ENCODE data around the gene UBASH3B.
A peak's percentile ranks its signal among the peaks of the same experiment; 100 is the strongest.

UBASH3B gene

GRCh38 chr11:122749005-122749687 is 93.6 kb downstream of the UBASH3B start:
- Histone ChIP-seq H3K4me3 (replicated peaks; ENCODE audit: low read depth, low read length) (no peak overlapping the region), H3K36me3 (ENCODE audit: control insufficient read depth, insufficient read depth, low read length) (no peaks in the 10 kb centered on the region), H3K27me3 (replicated peaks; ENCODE audit: control insufficient read depth, insufficient read depth, low read length) (no peaks in the 10 kb centered on the region)
- TF ChIP-seq, protein P1, sequence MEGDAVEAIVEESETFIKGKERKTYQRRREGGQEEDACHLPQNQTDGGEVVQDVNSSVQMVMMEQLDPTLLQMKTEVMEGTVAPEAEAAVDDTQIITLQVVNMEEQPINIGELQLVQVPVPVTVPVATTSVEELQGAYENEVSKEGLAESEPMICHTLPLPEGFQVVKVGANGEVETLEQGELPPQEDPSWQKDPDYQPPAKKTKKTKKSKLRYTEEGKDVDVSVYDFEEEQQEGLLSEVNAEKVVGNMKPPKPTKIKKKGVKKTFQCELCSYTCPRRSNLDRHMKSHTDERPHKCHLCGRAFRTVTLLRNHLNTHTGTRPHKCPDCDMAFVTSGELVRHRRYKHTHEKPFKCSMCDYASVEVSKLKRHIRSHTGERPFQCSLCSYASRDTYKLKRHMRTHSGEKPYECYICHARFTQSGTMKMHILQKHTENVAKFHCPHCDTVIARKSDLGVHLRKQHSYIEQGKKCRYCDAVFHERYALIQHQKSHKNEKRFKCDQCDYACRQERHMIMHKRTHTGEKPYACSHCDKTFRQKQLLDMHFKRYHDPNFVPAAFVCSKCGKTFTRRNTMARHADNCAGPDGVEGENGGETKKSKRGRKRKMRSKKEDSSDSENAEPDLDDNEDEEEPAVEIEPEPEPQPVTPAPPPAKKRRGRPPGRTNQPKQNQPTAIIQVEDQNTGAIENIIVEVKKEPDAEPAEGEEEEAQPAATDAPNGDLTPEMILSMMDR (IDR thresholded peaks at IDR 0.05; ENCODE audit: insufficient read depth, low read length, poor library complexity, severe bottlenecking) = no peak
- DNase-seq (ENCODE audit: extremely low read depth, insufficient read length) = peak; percentile 45

GRCh38 chr11:122750049-122750448 is 94.5 kb downstream of the UBASH3B start:
- TF ChIP-seq, protein P1 (IDR thresholded peaks at IDR 0.05; ENCODE audit: insufficient read depth, low read length, poor library complexity, severe bottlenecking) = no peak
- no peaks in the 10 kb centered on the region for H3K27me3 ChIP-seq (replicated peaks; ENCODE audit: control insufficient read depth, insufficient read depth, low read length)
- no peaks in the 10 kb centered on the region for H3K36me3 ChIP-seq (ENCODE audit: control insufficient read depth, insufficient read depth, low read length)
- no peak for DNase-seq (ENCODE audit: extremely low read depth, insufficient read length)
- no peak overlapping the region for H3K4me3 ChIP-seq (replicated peaks; ENCODE audit: low read depth, low read length)

DNA sequence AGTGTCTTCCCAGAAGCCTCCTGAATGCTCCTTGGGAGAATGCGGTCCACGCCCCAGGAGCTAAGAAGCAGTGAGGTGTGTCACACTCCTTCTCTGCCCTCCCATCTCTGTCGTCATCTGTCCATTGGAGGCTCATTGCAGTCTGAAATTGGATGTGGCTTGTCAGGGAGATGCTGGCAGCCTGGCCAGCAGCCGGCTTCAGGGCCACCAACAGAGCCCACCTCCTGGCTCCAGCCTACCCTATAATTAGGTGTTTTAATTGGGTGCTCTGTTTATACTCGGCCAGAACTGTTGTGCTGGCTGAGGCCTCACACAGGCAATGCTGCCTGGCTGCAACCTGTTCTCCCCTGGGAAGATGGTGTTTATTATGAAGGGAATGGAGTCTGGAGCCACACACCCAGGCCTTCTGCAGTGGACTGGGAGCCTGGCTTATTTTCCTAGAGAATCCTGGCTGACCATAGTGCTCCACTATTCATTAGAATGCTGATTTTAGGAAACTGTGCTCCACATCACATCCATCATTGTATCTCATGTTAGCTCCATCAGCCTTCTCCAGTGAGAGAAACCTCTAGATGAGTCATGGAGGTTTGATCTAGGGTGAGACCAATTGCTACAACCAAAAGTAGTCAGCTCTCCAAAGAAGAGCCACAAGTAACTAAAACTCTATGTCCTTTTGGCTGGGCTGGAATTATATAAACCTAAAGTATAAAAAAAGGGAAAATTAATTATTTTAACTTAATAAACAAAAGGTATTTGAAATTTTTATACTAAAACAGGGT is 96.0 kb downstream of the UBASH3B start:
- TF ChIP-seq, protein P1 (IDR thresholded peaks at IDR 0.05; ENCODE audit: insufficient read depth, low read length, poor library complexity, severe bottlenecking) = no peak
- H3K27me3 ChIP-seq (replicated peaks; ENCODE audit: control insufficient read depth, insufficient read depth, low read length) = no peaks in the 10 kb centered on the region
- no peak overlapping the region for H3K4me3 ChIP-seq (replicated peaks; ENCODE audit: low read depth, low read length)
- H3K36me3 ChIP-seq (ENCODE audit: control insufficient read depth, insufficient read depth, low read length) = no peaks in the 10 kb centered on the region
- DNase-seq (ENCODE audit: extremely low read depth, insufficient read length) = no peak

DNA sequence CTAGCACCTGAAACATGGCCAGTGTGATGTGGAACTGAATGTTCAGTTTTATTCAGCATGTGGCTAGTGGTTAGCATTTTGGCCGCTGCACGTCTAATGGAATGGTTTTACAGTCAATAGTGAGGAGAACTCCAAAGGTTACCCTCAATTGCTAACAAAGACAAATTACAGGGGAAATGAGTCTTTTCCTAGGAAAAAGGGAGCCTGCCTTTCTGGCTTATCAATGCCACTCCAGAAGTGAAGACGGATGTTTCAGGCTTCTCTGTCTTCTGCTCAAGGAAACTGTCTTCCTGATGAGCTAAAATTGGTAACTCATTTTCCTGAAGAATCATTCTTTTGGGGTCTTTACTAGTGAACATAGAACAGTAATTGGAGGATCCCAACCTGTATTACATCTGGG is 98.5 kb downstream of the UBASH3B start:
- DNase-seq (ENCODE audit: extremely low read depth, insufficient read length) = no peak
- no peaks in the 10 kb centered on the region; the same call in 1 of the 2 replicates for H3K27me3 ChIP-seq (replicated peaks; ENCODE audit: control insufficient read depth, insufficient read depth, low read length)
- H3K4me3 ChIP-seq (replicated peaks; ENCODE audit: low read depth, low read length) = no peak overlapping the region
- no peaks in the 10 kb centered on the region for H3K36me3 ChIP-seq (ENCODE audit: control insufficient read depth, insufficient read depth, low read length)
- TF ChIP-seq, protein P1 (IDR thresholded peaks at IDR 0.05; ENCODE audit: insufficient read depth, low read length, poor library complexity, severe bottlenecking) = no peak

DNA sequence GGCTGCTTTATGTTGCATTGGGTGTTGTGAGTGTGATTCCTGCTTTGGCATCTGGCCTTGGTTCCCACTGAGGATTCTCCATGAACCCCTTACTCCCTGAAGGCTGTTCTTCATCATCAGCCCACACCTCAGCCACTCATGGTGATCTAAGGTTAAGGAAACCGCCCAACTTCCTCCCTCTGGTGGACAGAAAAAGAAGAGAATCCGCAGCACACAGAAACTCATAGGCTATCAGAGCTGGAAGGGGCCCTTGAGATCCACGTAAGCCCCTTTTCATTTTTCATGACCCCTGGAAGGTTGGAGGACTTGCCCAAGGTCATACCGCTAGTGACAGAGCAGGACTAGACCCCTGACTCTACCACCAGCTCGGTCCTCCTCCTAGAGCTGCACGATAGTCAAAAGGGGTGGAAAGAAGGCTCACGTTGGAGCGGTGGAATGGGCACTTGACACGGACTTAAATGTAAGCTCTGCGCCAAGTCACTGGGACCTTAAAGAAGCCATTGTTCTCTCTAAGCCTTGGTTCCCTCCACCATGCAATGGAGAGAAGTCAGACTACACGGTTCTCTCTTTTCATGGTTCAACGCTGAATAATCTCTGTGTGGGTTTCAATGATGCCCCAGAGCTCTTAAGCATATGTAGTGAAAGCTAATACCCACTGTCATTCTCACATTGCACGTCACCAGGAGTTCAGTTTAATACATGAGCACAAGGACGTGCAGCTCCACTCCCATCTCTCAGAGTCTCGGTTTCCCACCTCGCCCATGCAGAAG is 99.2 kb downstream of the UBASH3B start:
- H3K27me3 ChIP-seq (replicated peaks; ENCODE audit: control insufficient read depth, insufficient read depth, low read length) = no peaks in the 10 kb centered on the region; the same call in 1 of the 2 replicates
- H3K36me3 ChIP-seq (ENCODE audit: control insufficient read depth, insufficient read depth, low read length) = no peaks in the 10 kb centered on the region
- TF ChIP-seq, protein P1 (IDR thresholded peaks at IDR 0.05; ENCODE audit: insufficient read depth, low read length, poor library complexity, severe bottlenecking) = peak; percentile 73
- no peak for DNase-seq (ENCODE audit: extremely low read depth, insufficient read length)
- H3K4me3 ChIP-seq (replicated peaks; ENCODE audit: low read depth, low read length) = no peak overlapping the region

All from GM06990 (cell line).